ENCODE results near the gene RAB11B.
"Not testable (repeated sequence)": the region's sequence is repeated elsewhere in the genome, so short reads cannot be mapped to it uniquely, and the experiment has no call there.

DNA sequence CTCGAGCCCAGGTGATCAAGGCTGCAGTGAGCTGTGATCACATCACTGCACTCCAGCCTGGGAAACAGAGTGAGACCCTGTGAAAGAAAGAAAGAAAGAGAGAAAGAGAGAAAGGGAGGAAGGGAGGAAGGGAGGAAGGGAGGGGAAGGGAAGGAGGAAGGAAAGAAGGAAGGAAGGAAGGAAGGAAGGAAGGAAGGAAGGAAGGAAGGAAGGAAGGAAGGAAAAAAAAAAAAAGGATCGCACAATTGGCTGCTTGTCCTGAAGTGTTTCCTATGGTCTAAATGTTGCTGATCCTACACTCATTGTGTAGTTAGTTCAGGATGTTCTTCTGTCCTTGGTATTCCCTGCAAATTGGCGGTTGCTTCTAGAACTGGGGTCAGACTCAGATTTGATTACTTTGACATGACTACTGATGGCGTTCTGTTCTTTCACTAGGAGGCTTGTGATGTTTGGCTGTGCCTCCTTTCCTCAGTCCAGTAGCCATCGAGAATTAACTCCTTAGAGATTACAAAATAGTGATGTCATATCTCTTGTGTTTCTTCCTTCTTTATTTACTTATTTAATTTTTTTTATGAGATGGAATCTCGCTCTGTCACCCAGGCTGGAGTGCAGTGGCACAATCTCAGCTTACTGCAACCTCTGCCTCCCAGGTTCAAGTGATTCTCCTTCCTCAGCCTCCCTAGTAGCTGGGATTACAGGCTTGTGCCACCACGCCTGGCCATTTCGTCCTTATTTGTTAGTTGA is 40.4 kb upstream of the RAB11B start:
- TF ChIP-seq, protein P1, sequence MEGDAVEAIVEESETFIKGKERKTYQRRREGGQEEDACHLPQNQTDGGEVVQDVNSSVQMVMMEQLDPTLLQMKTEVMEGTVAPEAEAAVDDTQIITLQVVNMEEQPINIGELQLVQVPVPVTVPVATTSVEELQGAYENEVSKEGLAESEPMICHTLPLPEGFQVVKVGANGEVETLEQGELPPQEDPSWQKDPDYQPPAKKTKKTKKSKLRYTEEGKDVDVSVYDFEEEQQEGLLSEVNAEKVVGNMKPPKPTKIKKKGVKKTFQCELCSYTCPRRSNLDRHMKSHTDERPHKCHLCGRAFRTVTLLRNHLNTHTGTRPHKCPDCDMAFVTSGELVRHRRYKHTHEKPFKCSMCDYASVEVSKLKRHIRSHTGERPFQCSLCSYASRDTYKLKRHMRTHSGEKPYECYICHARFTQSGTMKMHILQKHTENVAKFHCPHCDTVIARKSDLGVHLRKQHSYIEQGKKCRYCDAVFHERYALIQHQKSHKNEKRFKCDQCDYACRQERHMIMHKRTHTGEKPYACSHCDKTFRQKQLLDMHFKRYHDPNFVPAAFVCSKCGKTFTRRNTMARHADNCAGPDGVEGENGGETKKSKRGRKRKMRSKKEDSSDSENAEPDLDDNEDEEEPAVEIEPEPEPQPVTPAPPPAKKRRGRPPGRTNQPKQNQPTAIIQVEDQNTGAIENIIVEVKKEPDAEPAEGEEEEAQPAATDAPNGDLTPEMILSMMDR (IDR thresholded peaks at IDR 0.05) = not testable (repeated sequence)
- not testable (repeated sequence) for TF ChIP-seq POLR2A (IDR thresholded peaks at IDR 0.05)
